ENCODE measurements around the gene LRCH3. TPM values are rescaled to one million over a fixed set of nuclear protein-coding genes. Genes with fewer than 3 reads are reported as not detected.

The LRCH3 gene
- total and polyA plus RNA-seq, 2 of the 13 experiments (the other 11 are each of a cell fraction or from before 2014, with no cell fraction given), result 25.5 to 103 TPM

- TF ChIP-seq IRF9 (CRISPR knock-in tag; IDR thresholded peaks at IDR 0.05; ENCODE audit: borderline replicate concordance) (peak; percentile 28; the same call in 1 of the 2 replicates), E2F5 (CRISPR knock-in tag; conservative IDR thresholded peaks at IDR 0.05) (no peak), MXD1 (CRISPR knock-in tag; IDR thresholded peaks at IDR 0.05) (peak; percentile 85), THAP9 (CRISPR knock-in tag; IDR thresholded peaks at IDR 0.05; ENCODE audit: borderline replicate concordance) (peak; percentile 47; the same call in 1 of the 2 replicates), ZNF280D (CRISPR knock-in tag; IDR thresholded peaks at IDR 0.05) (no peak), GLI4 (CRISPR knock-in tag; IDR thresholded peaks at IDR 0.05; ENCODE audit: borderline replicate concordance) (no peak), RAD21 (CRISPR knock-in tag; IDR thresholded peaks at IDR 0.05) (peak; percentile 55), FOSL2 (CRISPR knock-in tag; IDR thresholded peaks at IDR 0.05) (no peak), ZMYM2 (CRISPR knock-in tag; IDR thresholded peaks at IDR 0.05) (0 out of 2 replicates have a peak, but pooled peaks have one; percentile 5), NFATC3 (CRISPR knock-in tag; IDR thresholded peaks at IDR 0.05) (no peak; the same call in 1 of the 2 replicates)
Observed at GRCh38 chr3:197749601-197750395, 41.3 kb upstream of the LRCH3 start, which contains the start of gene FYTTD1 (continued).
